Osteoblast (primary cell): ENCODE results near the gene JMJD6. TPM values are rescaled to one million over a fixed set of nuclear protein-coding genes. Genes with fewer than 3 reads are reported as not detected.

ENCODE experiments used
- DNase-seq: peaks from one replicate; pipeline ENCODE4 v3.0.0; 2011; ENCODE audit warnings: low spot score, mixed read lengths; ENCODE audit not compliant: insufficient read length; ENCODE audit errors: missing footprints
- H2AFZ ChIP-seq: 2 replicates; pipeline ENCODE4 v1.6.0; 2011; ENCODE audit warnings: mild to moderate bottlenecking, low read length
- H3K27ac ChIP-seq: 2 replicates; pipeline ENCODE4 v1.5.1; 2011; ENCODE audit warnings: mild to moderate bottlenecking, low read depth, low read length, moderate library complexity
- H3K27me3 ChIP-seq: 2 replicates; pipeline ENCODE4 v1.6.0; 2012; ENCODE audit warnings: mild to moderate bottlenecking, control low read depth, inconsistent platforms, low read length, moderate library complexity; ENCODE audit not compliant: insufficient read depth
- H3K36me3 ChIP-seq: 2 replicates; pipeline ENCODE4 v1.5.1; 2011; ENCODE audit warnings: mild to moderate bottlenecking, low read length, control low read depth, moderate library complexity; ENCODE audit not compliant: insufficient read depth
- H3K4me1 ChIP-seq: 2 replicates; pipeline ENCODE4 v1.5.1; 2011; ENCODE audit warnings: mild to moderate bottlenecking, low read length, control low read depth, moderate library complexity; ENCODE audit not compliant: insufficient read depth
- H3K4me2 ChIP-seq: 2 replicates; pipeline ENCODE4 v1.6.0; 2011; ENCODE audit warnings: mild to moderate bottlenecking, low read length; ENCODE audit not compliant: insufficient read depth
- H3K4me3 ChIP-seq: fragments of 200-600 bp; sonication (generic); 3 replicates; pipeline ENCODE4 v1.5.1; 2012; ENCODE audit warnings: mild to moderate bottlenecking, low read length, inconsistent platforms; ENCODE audit not compliant: insufficient read depth
- H3K79me2 ChIP-seq: 2 replicates; pipeline ENCODE4 v1.6.0; 2012; ENCODE audit warnings: mild to moderate bottlenecking, low read length, control low read depth, inconsistent platforms; ENCODE audit not compliant: insufficient read depth
- H3K9me3 ChIP-seq: 2 replicates; pipeline ENCODE4 v1.5.1; 2011; ENCODE audit warnings: low read depth, low read length, control low read depth
- H4K20me1 ChIP-seq: 2 replicates; pipeline ENCODE4 v1.6.0; 2012; ENCODE audit warnings: mild to moderate bottlenecking, low read length, control low read depth; ENCODE audit not compliant: insufficient read depth
- CTCF ChIP-seq: IDR thresholded peaks from 2 replicates; pipeline ENCODE4 v1.5.1; 2011; ENCODE audit warnings: mild to moderate bottlenecking, low read depth, low read length, moderate library complexity; ENCODE audit errors: extremely low read depth
- total RNA-seq: library from RNA; depleted of rRNA; stranded (reverse); fragments of >200 nt; gene quantifications from 2 replicates; pipeline ENCODE4 v1.2.3, GENCODE V29; 2012

Gene JMJD6
- total RNA-seq, 1 donor: 18.8 TPM

- no peak overlapping the region for H3K4me3 ChIP-seq
- no peaks in the 10 kb centered on the region for H3K27me3 ChIP-seq
- H3K4me2 ChIP-seq: no peak overlapping the region
- H3K36me3 ChIP-seq: peaks cover 79% of the 10 kb centered on the region
- DNase-seq: peak; percentile 93
- H3K9me3 ChIP-seq: no peaks in the 10 kb centered on the region
- H3K27ac ChIP-seq: peak overlapping the region; percentile 52
- peaks cover 23% of the 10 kb centered on the region for H3K79me2 ChIP-seq
- H3K4me1 ChIP-seq: peaks cover 13% of the 10 kb centered on the region
- H2AFZ ChIP-seq: no peak overlapping the region
- TF ChIP-seq CTCF: no peak
- peaks cover 47% of the 10 kb centered on the region for H4K20me1 ChIP-seq
These were observed 44.1 kb downstream of the JMJD6 start for GRCh38 chr17:76682296-76682695.

GRCh38 chr17:76681222-76682137 lies 44.9 kb downstream of the JMJD6 start:
- Histone ChIP-seq H3K4me2 (no peak overlapping the region), H3K36me3 (peaks cover 73% of the 10 kb centered on the region), H3K27ac (peak overlapping the region; percentile 52)

GRCh38 chr17:76679239-76679638 lies 47.2 kb downstream of the JMJD6 start:
- Histone ChIP-seq H3K4me2 (no peak overlapping the region), H3K4me3 (no peak overlapping the region), H3K27me3 (no peaks in the 10 kb centered on the region), H3K27ac (no peak overlapping the region), H3K79me2 (peaks cover 4% of the 10 kb centered on the region), H4K20me1 (peaks cover 33% of the 10 kb centered on the region), H3K36me3 (peaks cover 64% of the 10 kb centered on the region), H3K4me1 (peaks cover 13% of the 10 kb centered on the region), H3K9me3 (no peaks in the 10 kb centered on the region), H2AFZ (no peak overlapping the region)
- TF ChIP-seq CTCF: no peak
- DNase-seq: no peak

More at GRCh38 chr17:76681222-76682137, 44.9 kb downstream of the JMJD6 start:
- Histone ChIP-seq H3K27me3 (no peaks in the 10 kb centered on the region), H2AFZ (no peak overlapping the region), H3K9me3 (no peaks in the 10 kb centered on the region), H4K20me1 (peaks cover 41% of the 10 kb centered on the region), H3K4me3 (no peak overlapping the region), H3K4me1 (peaks cover 13% of the 10 kb centered on the region), H3K79me2 (peaks cover 15% of the 10 kb centered on the region)
- TF ChIP-seq CTCF: peak; percentile 79
- peak; percentile 90 for DNase-seq

GRCh38 chr17:76678330-76678729 lies 48.1 kb downstream of the JMJD6 start:
- no peak for DNase-seq
- H3K36me3 ChIP-seq: peaks cover 54% of the 10 kb centered on the region

More at GRCh38 chr17:76678330-76678729, 48.1 kb downstream of the JMJD6 start:
- no peaks in the 10 kb centered on the region for H3K27me3 ChIP-seq
- no peaks in the 10 kb centered on the region for H3K9me3 ChIP-seq
- H3K4me1 ChIP-seq: peaks cover 13% of the 10 kb centered on the region
- no peak overlapping the region for H3K4me3 ChIP-seq
- H2AFZ ChIP-seq: no peak overlapping the region
- H3K27ac ChIP-seq: no peak overlapping the region
- H3K4me2 ChIP-seq: no peak overlapping the region
- no peak for TF ChIP-seq CTCF
- H3K79me2 ChIP-seq: peaks cover 4% of the 10 kb centered on the region
- peaks cover 27% of the 10 kb centered on the region for H4K20me1 ChIP-seq
